ENCODE data around the gene IVNS1ABP.

- TF ChIP-seq CTCF (IDR thresholded peaks at IDR 0.05) (no peak), POLR2A (IDR thresholded peaks at IDR 0.05) (no peak), POLR2AphosphoS5 (IDR thresholded peaks at IDR 0.05) (no peak), EP300 (IDR thresholded peaks at IDR 0.05) (no peak)
Observed at GRCh38 chr1:185284116-185284515, 32.9 kb downstream of the IVNS1ABP start.

Measured in gastroesophageal sphincter (tissue), 3 donors.